ENCODE data around the gene AKNA.

GRCh38 chr9:114362394-114362793 is 25.4 kb downstream of the AKNA start:
- TF ChIP-seq, protein P1, sequence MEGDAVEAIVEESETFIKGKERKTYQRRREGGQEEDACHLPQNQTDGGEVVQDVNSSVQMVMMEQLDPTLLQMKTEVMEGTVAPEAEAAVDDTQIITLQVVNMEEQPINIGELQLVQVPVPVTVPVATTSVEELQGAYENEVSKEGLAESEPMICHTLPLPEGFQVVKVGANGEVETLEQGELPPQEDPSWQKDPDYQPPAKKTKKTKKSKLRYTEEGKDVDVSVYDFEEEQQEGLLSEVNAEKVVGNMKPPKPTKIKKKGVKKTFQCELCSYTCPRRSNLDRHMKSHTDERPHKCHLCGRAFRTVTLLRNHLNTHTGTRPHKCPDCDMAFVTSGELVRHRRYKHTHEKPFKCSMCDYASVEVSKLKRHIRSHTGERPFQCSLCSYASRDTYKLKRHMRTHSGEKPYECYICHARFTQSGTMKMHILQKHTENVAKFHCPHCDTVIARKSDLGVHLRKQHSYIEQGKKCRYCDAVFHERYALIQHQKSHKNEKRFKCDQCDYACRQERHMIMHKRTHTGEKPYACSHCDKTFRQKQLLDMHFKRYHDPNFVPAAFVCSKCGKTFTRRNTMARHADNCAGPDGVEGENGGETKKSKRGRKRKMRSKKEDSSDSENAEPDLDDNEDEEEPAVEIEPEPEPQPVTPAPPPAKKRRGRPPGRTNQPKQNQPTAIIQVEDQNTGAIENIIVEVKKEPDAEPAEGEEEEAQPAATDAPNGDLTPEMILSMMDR (IDR thresholded peaks at IDR 0.05), result no peak
- no peak for TF ChIP-seq POLR2A (IDR thresholded peaks at IDR 0.05)
- no peak for TF ChIP-seq POLR2AphosphoS5 (IDR thresholded peaks at IDR 0.05)
- TF ChIP-seq EP300 (IDR thresholded peaks at IDR 0.05), result no peak
